ENCODE data around the gene FAM184A.

The FAM184A gene

DNA sequence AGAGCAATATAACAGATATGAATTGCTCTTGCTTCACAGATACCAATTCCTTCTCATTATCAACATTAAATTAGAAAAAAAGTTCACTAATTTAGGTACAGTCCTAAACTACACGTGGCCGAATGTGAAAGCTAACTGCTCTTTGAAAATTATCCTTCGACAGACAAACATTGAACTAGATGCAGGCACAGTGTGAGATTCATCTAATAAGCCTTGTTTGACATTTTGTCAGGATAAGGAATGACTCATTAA, 1.1 kb downstream of the FAM184A start:
- peak overlapping the region; percentile 79 for H3K4me3 Mint-ChIP-seq
- H3K27ac Mint-ChIP-seq = peak overlapping the region; percentile 43
- H3K9me3 Mint-ChIP-seq = peaks cover 6% of the 10 kb centered on the region
- DNase-seq (ENCODE audit: low spot score) = no peak
- no peaks in the 10 kb centered on the region for H3K36me3 Mint-ChIP-seq (ENCODE audit: low read depth)
- peaks cover 30% of the 10 kb centered on the region for H3K4me1 Mint-ChIP-seq (ENCODE audit: low read depth)
- H3K27me3 Mint-ChIP-seq (ENCODE audit: low read depth) = peaks cover 7% of the 10 kb centered on the region

DNA sequence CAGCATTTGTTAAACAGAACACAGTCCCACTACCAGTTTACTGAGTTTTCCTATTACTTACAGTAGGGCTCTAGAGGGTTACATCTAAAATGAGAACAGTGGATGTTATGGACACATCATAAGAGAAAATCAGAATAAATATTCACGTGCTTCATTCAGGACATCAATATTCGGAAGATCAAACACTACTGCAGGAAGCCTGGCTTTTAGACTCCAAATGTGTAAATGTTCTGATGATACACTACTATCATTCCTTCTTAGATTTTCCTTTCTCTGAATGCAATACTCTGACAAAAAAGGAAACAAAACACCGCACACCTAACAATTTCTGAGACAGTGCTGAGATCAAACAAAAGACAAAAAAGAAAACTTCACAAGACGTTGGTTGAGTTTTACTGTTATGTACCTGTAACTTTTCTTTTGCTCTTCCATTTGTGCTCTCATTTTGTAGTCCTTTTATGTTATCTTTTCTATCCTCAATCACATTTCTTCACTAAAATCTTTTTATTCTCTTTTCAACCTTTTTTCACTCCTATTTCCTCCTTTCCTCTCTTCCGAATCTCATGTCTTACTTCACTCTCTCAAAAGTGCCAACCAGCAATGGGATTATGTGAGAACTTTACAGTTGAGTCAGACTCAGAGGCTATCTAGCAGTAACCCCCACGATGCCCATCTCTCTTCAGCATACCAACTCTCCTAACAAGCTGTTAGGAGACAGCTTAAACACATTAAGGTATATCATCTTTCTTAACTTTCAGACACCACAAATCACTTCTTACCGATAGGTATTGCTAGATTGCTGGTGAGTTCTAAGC, 1.7 kb downstream of the FAM184A start:
- DNase-seq (ENCODE audit: low spot score) = no peak
- peaks cover 7% of the 10 kb centered on the region for H3K27me3 Mint-ChIP-seq (ENCODE audit: low read depth)
- H3K4me3 Mint-ChIP-seq = peak overlapping the region; percentile 79
- peaks cover under 1% of the 10 kb centered on the region for H3K9me3 Mint-ChIP-seq
- peak overlapping the region; percentile 43 for H3K27ac Mint-ChIP-seq
- peaks cover 30% of the 10 kb centered on the region for H3K4me1 Mint-ChIP-seq (ENCODE audit: low read depth)
- no peaks in the 10 kb centered on the region for H3K36me3 Mint-ChIP-seq (ENCODE audit: low read depth)

GRCh38 chr6:119076173-119076572, 2.3 kb downstream of the FAM184A start:
- Mint-ChIP-seq H3K36me3 (ENCODE audit: low read depth) (no peaks in the 10 kb centered on the region), H3K4me3 (peak overlapping the region; percentile 79), H3K27me3 (ENCODE audit: low read depth) (peaks cover 7% of the 10 kb centered on the region), H3K9me3 (no peaks in the 10 kb centered on the region), H3K4me1 (ENCODE audit: low read depth) (peaks cover 30% of the 10 kb centered on the region), H3K27ac (peak overlapping the region; percentile 9)
- DNase-seq (ENCODE audit: low spot score) = no peak

GRCh38 chr6:119075200-119075981, 3.1 kb downstream of the FAM184A start:
- Mint-ChIP-seq H3K36me3 (ENCODE audit: low read depth) (no peaks in the 10 kb centered on the region), H3K4me3 (peak overlapping the region; percentile 79), H3K27me3 (ENCODE audit: low read depth) (peaks cover 7% of the 10 kb centered on the region), H3K27ac (no peak overlapping the region), H3K9me3 (no peaks in the 10 kb centered on the region), H3K4me1 (ENCODE audit: low read depth) (peaks cover 30% of the 10 kb centered on the region)
- no peak for DNase-seq (ENCODE audit: low spot score)

- no peaks in the 10 kb centered on the region for H3K9me3 Mint-ChIP-seq
- no peak overlapping the region for H3K27ac Mint-ChIP-seq
- peaks cover 23% of the 10 kb centered on the region for H3K4me1 Mint-ChIP-seq (ENCODE audit: low read depth)
- H3K4me3 Mint-ChIP-seq = no peak overlapping the region
- H3K27me3 Mint-ChIP-seq (ENCODE audit: low read depth) = no peaks in the 10 kb centered on the region
- no peaks in the 10 kb centered on the region for H3K36me3 Mint-ChIP-seq (ENCODE audit: low read depth)
- DNase-seq (ENCODE audit: low spot score) = no peak
Measured at GRCh38 chr6:119073307-119074051, 5.0 kb downstream of the FAM184A start.

GRCh38 chr6:119071576-119071975, 6.9 kb downstream of the FAM184A start:
- no peak for DNase-seq (ENCODE audit: low spot score)
- no peaks in the 10 kb centered on the region for H3K9me3 Mint-ChIP-seq
- H3K4me1 Mint-ChIP-seq (ENCODE audit: low read depth) = peaks cover 11% of the 10 kb centered on the region
- no peaks in the 10 kb centered on the region for H3K36me3 Mint-ChIP-seq (ENCODE audit: low read depth)
- no peak overlapping the region for H3K4me3 Mint-ChIP-seq
- no peaks in the 10 kb centered on the region for H3K27me3 Mint-ChIP-seq (ENCODE audit: low read depth)
- no peak overlapping the region for H3K27ac Mint-ChIP-seq

DNA sequence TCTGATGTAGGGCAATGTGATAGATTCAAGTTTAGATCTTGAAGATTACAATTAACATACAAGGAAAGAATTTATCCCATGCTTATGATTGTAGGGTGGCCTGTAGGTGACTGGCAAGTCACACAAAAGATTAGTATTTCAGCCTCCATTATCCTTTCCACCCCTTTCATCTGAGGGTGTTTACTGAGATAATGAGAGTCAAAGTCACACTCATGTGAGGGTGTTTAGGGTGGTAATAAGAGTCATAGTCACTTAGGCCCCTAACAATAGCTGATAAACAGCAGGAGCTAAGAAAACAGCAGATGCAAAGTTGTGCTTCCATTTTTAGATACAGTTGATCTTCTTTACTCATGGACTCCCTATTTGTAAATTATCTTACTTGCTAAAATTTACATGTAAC, 11.4 kb downstream of the FAM184A start:
- no peaks in the 10 kb centered on the region for H3K4me1 Mint-ChIP-seq (ENCODE audit: low read depth)
- H3K27ac Mint-ChIP-seq = no peak overlapping the region

GRCh38 chr6:119066517-119066916, 11.9 kb downstream of the FAM184A start:
- Mint-ChIP-seq H3K27me3 (ENCODE audit: low read depth) (no peaks in the 10 kb centered on the region), H3K4me3 (no peak overlapping the region), H3K4me1 (ENCODE audit: low read depth) (no peaks in the 10 kb centered on the region), H3K36me3 (ENCODE audit: low read depth) (no peaks in the 10 kb centered on the region), H3K27ac (no peak overlapping the region), H3K9me3 (no peaks in the 10 kb centered on the region)
- DNase-seq (ENCODE audit: low spot score) = no peak

More for the DNA sequence above, 11.4 kb downstream of the FAM184A start:
- no peaks in the 10 kb centered on the region for H3K27me3 Mint-ChIP-seq (ENCODE audit: low read depth)
- H3K36me3 Mint-ChIP-seq (ENCODE audit: low read depth) = no peaks in the 10 kb centered on the region
- no peak for DNase-seq (ENCODE audit: low spot score)
- H3K9me3 Mint-ChIP-seq = no peaks in the 10 kb centered on the region
- H3K4me3 Mint-ChIP-seq = no peak overlapping the region

DNA sequence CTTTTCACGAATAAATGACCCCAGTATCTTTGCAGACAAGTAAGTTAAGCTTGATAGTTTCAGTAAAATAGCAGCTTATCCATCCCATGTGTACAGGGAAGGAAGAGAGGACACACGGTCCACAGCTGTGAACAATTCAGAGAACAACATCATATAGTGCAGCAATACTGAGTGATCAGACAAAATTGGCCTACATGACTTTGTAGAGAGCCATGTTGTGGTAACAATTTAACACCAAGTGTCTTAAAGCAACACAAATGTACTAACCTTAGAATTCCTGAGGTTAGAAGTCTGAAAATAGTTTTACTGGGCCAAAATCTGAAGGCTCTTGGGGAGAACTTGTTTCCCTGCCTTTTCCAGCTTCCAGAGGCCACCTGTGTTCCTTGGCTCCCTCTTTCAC, 12.5 kb downstream of the FAM184A start:
- Mint-ChIP-seq H3K9me3 (no peaks in the 10 kb centered on the region), H3K27me3 (ENCODE audit: low read depth) (no peaks in the 10 kb centered on the region), H3K27ac (no peak overlapping the region), H3K4me1 (ENCODE audit: low read depth) (peaks cover under 1% of the 10 kb centered on the region), H3K36me3 (ENCODE audit: low read depth) (no peaks in the 10 kb centered on the region), H3K4me3 (no peak overlapping the region)
- DNase-seq (ENCODE audit: low spot score) = no peak

GRCh38 chr6:119065382-119065781, 13.1 kb downstream of the FAM184A start:
- Mint-ChIP-seq H3K36me3 (ENCODE audit: low read depth) (no peaks in the 10 kb centered on the region), H3K4me3 (no peak overlapping the region), H3K4me1 (ENCODE audit: low read depth) (peaks cover 2% of the 10 kb centered on the region), H3K9me3 (no peaks in the 10 kb centered on the region), H3K27ac (no peak overlapping the region), H3K27me3 (ENCODE audit: low read depth) (no peaks in the 10 kb centered on the region)
- DNase-seq (ENCODE audit: low spot score) = no peak

GRCh38 chr6:119063491-119063890, 15.0 kb downstream of the FAM184A start:
- no peak overlapping the region for H3K27ac Mint-ChIP-seq
- no peaks in the 10 kb centered on the region for H3K36me3 Mint-ChIP-seq (ENCODE audit: low read depth)
- no peaks in the 10 kb centered on the region for H3K9me3 Mint-ChIP-seq
- H3K4me3 Mint-ChIP-seq = no peak overlapping the region
- no peak for DNase-seq (ENCODE audit: low spot score)
- H3K27me3 Mint-ChIP-seq (ENCODE audit: low read depth) = no peaks in the 10 kb centered on the region
- peaks cover 5% of the 10 kb centered on the region for H3K4me1 Mint-ChIP-seq (ENCODE audit: low read depth)

GRCh38 chr6:119061215-119061614, 17.2 kb downstream of the FAM184A start:
- no peaks in the 10 kb centered on the region for H3K27me3 Mint-ChIP-seq (ENCODE audit: low read depth)
- H3K27ac Mint-ChIP-seq = no peak overlapping the region
- H3K36me3 Mint-ChIP-seq (ENCODE audit: low read depth) = no peaks in the 10 kb centered on the region
- DNase-seq (ENCODE audit: low spot score) = no peak
- peaks cover 5% of the 10 kb centered on the region for H3K4me1 Mint-ChIP-seq (ENCODE audit: low read depth)
- no peaks in the 10 kb centered on the region for H3K9me3 Mint-ChIP-seq
- H3K4me3 Mint-ChIP-seq = no peak overlapping the region

GRCh38 chr6:119060255-119060907, 18.1 kb downstream of the FAM184A start:
- DNase-seq (ENCODE audit: low spot score) = no peak
- no peak overlapping the region for H3K4me3 Mint-ChIP-seq
- no peaks in the 10 kb centered on the region for H3K9me3 Mint-ChIP-seq
- H3K27ac Mint-ChIP-seq = no peak overlapping the region
- no peaks in the 10 kb centered on the region for H3K36me3 Mint-ChIP-seq (ENCODE audit: low read depth)
- no peaks in the 10 kb centered on the region for H3K27me3 Mint-ChIP-seq (ENCODE audit: low read depth)
- peaks cover 5% of the 10 kb centered on the region for H3K4me1 Mint-ChIP-seq (ENCODE audit: low read depth)

DNA sequence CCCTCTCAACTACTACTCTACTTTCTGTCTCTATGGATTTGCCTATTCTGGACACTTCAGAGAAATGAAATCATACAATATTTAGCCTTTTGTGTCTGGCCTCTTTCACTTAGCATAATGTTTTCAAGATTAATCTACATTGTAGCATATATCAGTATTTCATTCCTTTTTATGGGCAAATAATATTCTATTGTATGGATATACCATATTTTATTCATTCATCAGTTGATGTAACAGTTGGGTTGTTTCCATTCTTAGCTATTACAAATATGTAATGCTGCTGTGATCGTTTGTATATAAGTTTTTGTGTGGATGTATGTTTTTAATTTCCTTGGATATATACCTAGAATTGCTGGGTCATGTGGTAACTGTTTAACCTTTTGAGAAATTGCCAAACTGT, 23.4 kb downstream of the FAM184A start:
- no peak overlapping the region for H3K27ac Mint-ChIP-seq
- no peaks in the 10 kb centered on the region for H3K36me3 Mint-ChIP-seq (ENCODE audit: low read depth)
- H3K9me3 Mint-ChIP-seq = no peaks in the 10 kb centered on the region
- H3K27me3 Mint-ChIP-seq (ENCODE audit: low read depth) = no peaks in the 10 kb centered on the region
- H3K4me3 Mint-ChIP-seq = no peak overlapping the region
- peaks cover 15% of the 10 kb centered on the region for H3K4me1 Mint-ChIP-seq (ENCODE audit: low read depth)
- no peak for DNase-seq (ENCODE audit: low spot score)

All from T-helper 2 cell treated with Interferon-gamma antibody and Interleukin-4, amounts not matched to agents 5 μg/mL and 100 μg/mL, for 36 hours (primary cell).